SK-N-SH treated with all-trans-retinoic acid at 6 μM for 48 hours (cell line): ENCODE results near the gene YJEFN3.

Source experiments
- ARNTL ChIP-seq: fragments of 450-650 bp; formaldehyde crosslinking; IDR thresholded peaks from 2 replicates; pipeline ENCODE4 v1.5.0; 2020; ENCODE audit warnings: low read depth, mild to moderate bottlenecking, moderate library complexity, borderline replicate concordance
- SNAI2 ChIP-seq: fragments of 250-450 bp; sonication (Bioruptor Pico); IDR thresholded peaks from 2 replicates; pipeline ENCODE4 v1.5.0; 2020; ENCODE audit warnings: mild to moderate bottlenecking, moderate library complexity
- ZC3H10 ChIP-seq: fragments of 250-450 bp; sonication (Bioruptor Pico); IDR thresholded peaks from 2 replicates; pipeline ENCODE4 v1.5.1; 2021; ENCODE audit warnings: mild to moderate bottlenecking, moderate library complexity
- TF ChIP-seq, protein P1 (sequence below): fragments of 250-450 bp; sonication (Bioruptor Pico); IDR thresholded peaks from 2 replicates; pipeline ENCODE4 v1.8.0; 2021; ENCODE audit warnings: low read depth, mild to moderate bottlenecking, moderate library complexity, borderline replicate concordance

DNA sequence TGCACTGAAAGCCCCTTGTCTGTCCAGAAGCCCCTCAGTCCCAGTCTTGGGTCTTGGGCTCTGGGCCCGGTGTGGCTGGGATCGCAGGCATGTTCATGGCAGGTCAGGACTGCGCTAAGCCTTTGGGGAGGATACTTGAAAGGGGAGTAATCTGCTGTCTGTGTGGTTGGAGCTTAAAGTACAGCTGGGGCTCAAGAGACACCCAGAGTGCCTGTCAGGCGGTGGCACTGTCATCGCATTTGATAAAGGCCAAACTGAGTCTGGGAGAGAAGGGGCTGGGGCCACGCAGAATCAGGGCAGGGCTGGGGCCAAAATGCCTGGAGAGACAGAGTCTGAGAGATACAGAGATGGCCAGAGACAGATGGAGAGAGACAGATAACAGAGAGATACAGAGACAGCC is 5.1 kb downstream of the YJEFN3 start:
- TF ChIP-seq ARNTL (CRISPR knock-in tag) (no peak), ZC3H10 (CRISPR knock-in tag) (no peak), SNAI2 (CRISPR knock-in tag) (no peak)
- TF ChIP-seq, protein P1, sequence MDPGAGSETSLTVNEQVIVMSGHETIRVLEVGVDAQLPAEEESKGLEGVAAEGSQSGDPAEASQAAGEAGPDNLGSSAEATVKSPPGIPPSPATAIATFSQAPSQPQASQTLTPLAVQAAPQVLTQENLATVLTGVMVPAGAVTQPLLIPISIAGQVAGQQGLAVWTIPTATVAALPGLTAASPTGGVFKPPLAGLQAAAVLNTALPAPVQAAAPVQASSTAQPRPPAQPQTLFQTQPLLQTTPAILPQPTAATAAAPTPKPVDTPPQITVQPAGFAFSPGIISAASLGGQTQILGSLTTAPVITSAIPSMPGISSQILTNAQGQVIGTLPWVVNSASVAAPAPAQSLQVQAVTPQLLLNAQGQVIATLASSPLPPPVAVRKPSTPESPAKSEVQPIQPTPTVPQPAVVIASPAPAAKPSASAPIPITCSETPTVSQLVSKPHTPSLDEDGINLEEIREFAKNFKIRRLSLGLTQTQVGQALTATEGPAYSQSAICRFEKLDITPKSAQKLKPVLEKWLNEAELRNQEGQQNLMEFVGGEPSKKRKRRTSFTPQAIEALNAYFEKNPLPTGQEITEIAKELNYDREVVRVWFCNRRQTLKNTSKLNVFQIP (CRISPR knock-in tag) = no peak
